Measurements from ENCODE around the gene TNFRSF19. TPM values are rescaled to one million over a fixed set of nuclear protein-coding genes. Genes with fewer than 3 reads are reported as not detected.

Gene TNFRSF19
- total RNA-seq, 3 donors from 2014 or later (not counting 1 experiment from before 2014, with no cell fraction given) = 0.07 to 0.60 (median 0.36) TPM

GRCh38 chr13:23629566-23630272, 59.5 kb downstream of the TNFRSF19 start:
- intact Hi-C loops (cut with micrococcal nuclease) = no loop called here
- no peaks in the 10 kb centered on the region for H3K9me3 Mint-ChIP-seq
- H3K27ac Mint-ChIP-seq = no peak overlapping the region
- H3K27ac ChIP-seq (ENCODE audit: low read length) = no peak overlapping the region
- no peaks in the 10 kb centered on the region for H3K36me3 ChIP-seq (ENCODE audit: control insufficient read depth, insufficient read depth, low read length)
- TF ChIP-seq CTCF (IDR thresholded peaks at IDR 0.05) = no peak
- DNase-seq = no peak
- 94% methylated on average over 6 of the region's 6 CpGs for WGBS (ENCODE audit: insufficient coverage)
- H3K27me3 ChIP-seq (ENCODE audit: control insufficient read depth, insufficient read depth, low read length) = peaks cover 4% of the 10 kb centered on the region
- no peaks in the 10 kb centered on the region for H3K36me3 Mint-ChIP-seq
- peaks cover 10 to 24% of the 10 kb centered on the region in 2 donors for H3K27me3 Mint-ChIP-seq (ENCODE audit: low read depth in 2 of 2)
- no peaks in the 10 kb centered on the region for H3K9me3 ChIP-seq (ENCODE audit: control insufficient read depth, insufficient read depth, low read length)
- no peak overlapping the region for H3K4me3 ChIP-seq (ENCODE audit: low read length)
- H3K4me1 ChIP-seq (ENCODE audit: control insufficient read depth, insufficient read depth, low read length) = no peaks in the 10 kb centered on the region
- ATAC-seq = no peak
- no peak overlapping the region for H3K4me3 Mint-ChIP-seq
- H3K4me1 Mint-ChIP-seq = no peaks in the 10 kb centered on the region

- H3K27ac Mint-ChIP-seq = no peak overlapping the region
- 40% methylated on average over 3 of the region's 5 CpGs for WGBS (ENCODE audit: insufficient coverage)
- no peaks in the 10 kb centered on the region for H3K36me3 ChIP-seq (ENCODE audit: control insufficient read depth, insufficient read depth, low read length)
- peaks cover 4% of the 10 kb centered on the region for H3K27me3 ChIP-seq (ENCODE audit: control insufficient read depth, insufficient read depth, low read length)
- no peak overlapping the region for H3K27ac ChIP-seq (ENCODE audit: low read length)
- DNase-seq (no peak), ATAC-seq (no peak)
- peaks cover 10 to 24% of the 10 kb centered on the region in 2 donors for H3K27me3 Mint-ChIP-seq (ENCODE audit: low read depth in 2 of 2)
- no peaks in the 10 kb centered on the region for H3K4me1 Mint-ChIP-seq
- no peak for TF ChIP-seq CTCF (IDR thresholded peaks at IDR 0.05)
- no peak overlapping the region for H3K4me3 Mint-ChIP-seq
- intact Hi-C loops (cut with micrococcal nuclease) = no loop called here
- H3K9me3 Mint-ChIP-seq = no peaks in the 10 kb centered on the region
- no peak overlapping the region for H3K4me3 ChIP-seq (ENCODE audit: low read length)
- no peaks in the 10 kb centered on the region for H3K4me1 ChIP-seq (ENCODE audit: control insufficient read depth, insufficient read depth, low read length)
- H3K9me3 ChIP-seq (ENCODE audit: control insufficient read depth, insufficient read depth, low read length) = no peaks in the 10 kb centered on the region
- H3K36me3 Mint-ChIP-seq = no peaks in the 10 kb centered on the region
These were observed 60.3 kb downstream of the TNFRSF19 start for GRCh38 chr13:23630349-23631093.

GRCh38 chr13:23631311-23632047, 61.3 kb downstream of the TNFRSF19 start:
- peaks cover 4% of the 10 kb centered on the region for H3K27me3 ChIP-seq (ENCODE audit: control insufficient read depth, insufficient read depth, low read length)
- intact Hi-C loops (cut with micrococcal nuclease) = no loop called here
- WGBS (ENCODE audit: insufficient coverage) = 80% methylated on average over 6 of the region's 6 CpGs
- Mint-ChIP-seq H3K9me3 (no peaks in the 10 kb centered on the region), H3K36me3 (no peaks in the 10 kb centered on the region), H3K27ac (no peak overlapping the region), H3K4me1 (no peaks in the 10 kb centered on the region), H3K4me3 (no peak overlapping the region), H3K27me3 (ENCODE audit: low read depth in 2 of 2) (peaks cover 10 to 24% of the 10 kb centered on the region in 2 donors)
- H3K9me3 ChIP-seq (ENCODE audit: control insufficient read depth, insufficient read depth, low read length) = no peaks in the 10 kb centered on the region
- no peak for ATAC-seq
- no peaks in the 10 kb centered on the region for H3K36me3 ChIP-seq (ENCODE audit: control insufficient read depth, insufficient read depth, low read length)
- DNase-seq = no peak
- no peak overlapping the region for H3K27ac ChIP-seq (ENCODE audit: low read length)
- H3K4me3 ChIP-seq (ENCODE audit: low read length) = no peak overlapping the region
- TF ChIP-seq CTCF (IDR thresholded peaks at IDR 0.05) = no peak
- H3K4me1 ChIP-seq (ENCODE audit: control insufficient read depth, insufficient read depth, low read length) = no peaks in the 10 kb centered on the region
